NT2/D1 (cell line): ENCODE measurements around the gene KNOP1.

Source experiments
- SUZ12 ChIP-seq: IDR thresholded peaks from 2 replicates; pipeline ENCODE4 v1.6.1; 2011; ENCODE audit not compliant: insufficient read length, insufficient read depth; ENCODE audit errors: extremely low read depth
- YY1 ChIP-seq: IDR thresholded peaks from 2 replicates; pipeline ENCODE4 v1.6.1; 2011; ENCODE audit not compliant: insufficient read length, insufficient read depth
- ZNF274 ChIP-seq: IDR thresholded peaks from 2 replicates; pipeline ENCODE4 v1.6.1; 2011; ENCODE audit warnings: mild to moderate bottlenecking, low read depth, low read length

GRCh38 chr16:19709381-19710136, 8.5 kb downstream of the KNOP1 start:
- no peak for TF ChIP-seq YY1
- TF ChIP-seq SUZ12: no peak
- no peak for TF ChIP-seq ZNF274
